ENCODE measurements around the gene ZNF276. TPM values are rescaled to one million over a fixed set of nuclear protein-coding genes. Genes with fewer than 3 reads are reported as not detected.

Gene ZNF276
- total RNA-seq, 1 donor from 2014 or later = 39.8 TPM

GRCh38 chr16:89709716-89710432, 11.5 kb upstream of the ZNF276 start:
- intact Hi-C loops (cut with DNase I) = no loop called here
- no peak for DNase-seq (ENCODE audit: low spot score)
- ATAC-seq = peak; percentile 32

GRCh38 chr16:89710709-89711564, 10.4 kb upstream of the ZNF276 start:
- ATAC-seq (no peak), DNase-seq (ENCODE audit: low spot score) (no peak)
- intact Hi-C loops (cut with DNase I) = no loop called here

GRCh38 chr16:89711601-89712273, 9.6 kb upstream of the ZNF276 start:
- intact Hi-C loops (cut with DNase I) = no loop called here
- peak; percentile 21 for ATAC-seq
- DNase-seq (ENCODE audit: low spot score) = no peak

GRCh38 chr16:89712274-89712781, 9.0 kb upstream of the ZNF276 start:
- no peak for ATAC-seq
- intact Hi-C loops (cut with DNase I) = no loop called here
- DNase-seq (ENCODE audit: low spot score) = no peak

- intact Hi-C loops (cut with DNase I) = no loop called here
- ATAC-seq (no peak), DNase-seq (ENCODE audit: low spot score) (no peak)
These were observed 4.8 kb upstream of the ZNF276 start for GRCh38 chr16:89716493-89716892.

GRCh38 chr16:89716916-89717687, 4.2 kb upstream of the ZNF276 start:
- ATAC-seq (no peak), DNase-seq (ENCODE audit: low spot score) (no peak)
- intact Hi-C loops (cut with DNase I) = no loop called here

- intact Hi-C loops (cut with DNase I) = no loop called here
- DNase-seq (ENCODE audit: low spot score) (no peak), ATAC-seq (no peak)
These were observed 3.4 kb upstream of the ZNF276 start for GRCh38 chr16:89717688-89718505.

GRCh38 chr16:89720551-89720812, 855 bp upstream of the ZNF276 start:
- peak; percentile 7 for ATAC-seq
- intact Hi-C loops (cut with DNase I) = no loop called here
- no peak for DNase-seq (ENCODE audit: low spot score)

GRCh38 chr16:89721546-89722391, 432 bp downstream of the ZNF276 start:
- DNase-seq (ENCODE audit: low spot score) = no peak
- intact Hi-C loops (cut with DNase I) = no loop called here
- no peak for ATAC-seq

- intact Hi-C loops (cut with DNase I) = no loop called here
- DNase-seq (ENCODE audit: low spot score) = no peak
- ATAC-seq = peak; percentile 19
These were observed 1.3 kb downstream of the ZNF276 start for GRCh38 chr16:89722392-89723278.

GRCh38 chr16:89723279-89724250, 2.2 kb downstream of the ZNF276 start:
- intact Hi-C loops (cut with DNase I) = no loop called here
- ATAC-seq = peak; percentile 57
- peak; percentile 92 for DNase-seq (ENCODE audit: low spot score)

GRCh38 chr16:89727406-89728120, 6.2 kb downstream of the ZNF276 start:
- ATAC-seq = no peak
- intact Hi-C loops (cut with DNase I) = no loop called here

GRCh38 chr16:89729293-89729692, 8.0 kb downstream of the ZNF276 start:
- intact Hi-C loops (cut with DNase I) = no loop called here
- DNase-seq (ENCODE audit: low spot score) (no peak), ATAC-seq (no peak)

More at GRCh38 chr16:89727406-89728120, 6.2 kb downstream of the ZNF276 start:
- no peak for DNase-seq (ENCODE audit: low spot score)

- ATAC-seq (no peak), DNase-seq (ENCODE audit: low spot score) (no peak)
- intact Hi-C loops (cut with DNase I) = no loop called here
These were observed 8.7 kb downstream of the ZNF276 start for GRCh38 chr16:89729863-89730593.
